Hematopoietic multipotent progenitor cell treated with erythropoietin and hydrocortisone succinate and interleukin-3 and kit ligand, for 6 days (in vitro differentiated cells): Measurements from ENCODE around the gene CLTRN.
A peak's percentile ranks its signal among the peaks of the same experiment; 100 is the strongest.
"Not testable (repeated sequence)": the region's sequence is repeated elsewhere in the genome, so short reads cannot be mapped to it uniquely, and the experiment has no call there.

Experiments
- DNase-seq: peaks from one replicate; pipeline ENCODE4 v3.0.0-alpha.2; 2015

The CLTRN gene

DNA sequence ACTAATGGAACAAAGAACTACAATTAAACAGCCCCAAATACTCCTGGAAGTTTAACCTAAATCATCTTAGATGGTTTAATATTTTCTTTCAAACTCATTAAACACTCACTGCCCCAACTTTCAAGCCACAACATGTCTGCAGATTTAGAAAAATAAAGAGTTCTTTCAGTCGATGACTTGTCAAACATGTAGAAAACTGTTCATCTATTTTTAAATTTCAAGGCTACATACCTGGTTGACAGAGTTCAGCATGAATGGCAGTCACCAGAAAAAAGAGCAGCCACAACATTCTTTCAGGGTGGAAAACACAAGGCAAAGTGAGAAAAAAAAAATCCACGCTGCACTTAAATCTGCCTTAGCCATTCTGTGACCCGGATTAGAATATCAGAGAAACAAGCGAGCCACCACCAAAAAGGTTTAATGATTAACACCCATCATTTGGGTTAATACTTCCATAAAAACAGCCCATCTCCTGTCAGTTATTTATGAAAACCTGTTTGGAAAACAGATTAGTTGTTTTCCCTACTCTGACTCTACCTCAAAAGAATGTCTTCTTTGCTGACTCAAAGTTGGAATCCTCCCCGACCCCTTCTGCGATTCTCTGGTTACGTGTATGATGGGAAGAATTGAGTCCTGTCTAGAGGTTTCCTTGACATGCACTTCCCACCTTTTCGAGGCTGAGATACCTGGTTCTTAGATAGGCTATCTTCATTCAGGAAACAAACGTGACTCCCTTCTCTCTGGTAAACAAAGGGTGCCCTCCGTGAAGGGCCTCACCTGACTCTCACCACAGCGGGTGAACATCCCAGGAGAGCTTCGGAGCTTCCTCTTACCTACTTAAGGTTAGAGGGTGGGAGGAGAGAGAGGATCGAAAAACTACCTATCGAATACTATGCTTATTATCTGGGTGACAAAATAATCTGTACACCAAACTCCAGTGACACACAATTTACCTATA is at the start of gene CLTRN:
CLTRN (minus strand) TSS at position 319 of the 958 bp plus-strand sequence; CDS start at position 289, 30 bp downstream.
- DNase-seq, result no peak

DNA sequence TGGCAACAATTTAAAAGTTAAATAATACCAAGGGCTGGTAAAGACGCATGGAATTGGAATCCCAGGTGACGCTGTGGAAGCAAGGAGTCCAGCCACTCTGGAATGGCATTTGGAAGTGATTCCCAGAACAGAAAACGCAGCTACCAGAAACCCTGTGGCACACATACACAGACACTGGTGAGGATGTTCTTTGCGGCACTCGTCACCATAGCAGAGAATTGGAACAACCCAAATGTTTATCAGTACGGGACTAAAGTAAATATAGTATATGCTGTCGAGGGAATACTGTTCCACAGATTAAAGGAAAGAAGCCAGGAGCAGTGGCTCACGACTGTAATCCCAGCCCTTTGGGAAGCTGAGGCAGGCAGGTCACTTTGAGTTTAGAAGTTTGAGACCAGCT is 39.7 kb upstream of the CLTRN start:
- not testable (repeated sequence) for DNase-seq

- not testable (repeated sequence) for DNase-seq
Measured at GRCh38 chrX:15703809-15704208, 39.2 kb upstream of the CLTRN start.

- DNase-seq, result no peak
Measured at GRCh38 chrX:15702488-15703371, 38.1 kb upstream of the CLTRN start.

DNA sequence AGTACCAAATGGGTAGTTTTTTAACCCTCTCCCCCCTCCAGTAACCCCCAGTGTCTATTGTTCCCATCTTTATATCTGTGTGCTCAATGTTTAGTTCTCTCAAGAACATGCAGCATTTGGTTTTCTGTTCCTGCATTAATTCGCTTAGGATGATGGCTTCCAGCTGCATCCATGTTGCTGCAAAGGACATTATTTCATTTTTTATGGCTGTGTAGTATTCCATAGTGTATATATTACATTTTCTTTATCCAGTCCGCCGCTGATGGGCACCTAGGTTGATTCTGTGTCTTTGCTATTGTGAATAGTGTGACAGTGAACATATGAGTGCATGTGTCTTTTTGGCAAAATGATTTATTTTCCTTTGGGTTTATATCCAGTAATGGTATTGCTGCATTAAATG is 31.9 kb upstream of the CLTRN start:
- DNase-seq, result no peak

DNA sequence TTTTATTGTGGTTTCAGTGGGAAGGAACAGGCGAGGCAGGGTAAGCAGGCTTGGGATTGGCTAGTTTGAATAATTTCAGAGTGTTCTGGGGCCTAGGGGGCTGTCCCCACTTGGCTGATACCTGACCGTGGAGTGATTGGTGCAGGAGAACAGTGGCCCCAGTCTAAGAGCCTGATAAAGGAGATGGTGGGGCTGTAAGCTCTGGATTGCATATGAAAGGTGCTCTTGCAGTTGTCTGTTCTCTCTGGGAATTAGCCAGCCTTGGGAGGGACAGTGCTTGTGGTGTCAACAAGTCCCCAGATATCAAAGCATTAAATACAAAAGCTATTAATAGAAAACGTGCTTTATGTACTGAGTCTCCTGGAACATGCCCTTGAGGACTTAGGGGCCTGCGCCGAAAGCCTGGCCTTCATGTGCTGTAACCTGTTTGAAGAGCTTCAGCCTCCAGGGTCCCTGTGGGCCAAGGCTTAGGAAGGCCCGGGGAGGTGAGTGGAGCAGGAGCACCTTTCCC is 30.4 kb upstream of the CLTRN start:
- DNase-seq, result peak; percentile 12

GRCh38 chrX:15686818-15687685 is 22.4 kb upstream of the CLTRN start:
- DNase-seq, result peak; percentile 82

GRCh38 chrX:15683193-15683592 is 18.6 kb upstream of the CLTRN start:
- peak; percentile 33 for DNase-seq

- DNase-seq, result no peak
Measured at GRCh38 chrX:15681433-15681832, 16.8 kb upstream of the CLTRN start.

DNA sequence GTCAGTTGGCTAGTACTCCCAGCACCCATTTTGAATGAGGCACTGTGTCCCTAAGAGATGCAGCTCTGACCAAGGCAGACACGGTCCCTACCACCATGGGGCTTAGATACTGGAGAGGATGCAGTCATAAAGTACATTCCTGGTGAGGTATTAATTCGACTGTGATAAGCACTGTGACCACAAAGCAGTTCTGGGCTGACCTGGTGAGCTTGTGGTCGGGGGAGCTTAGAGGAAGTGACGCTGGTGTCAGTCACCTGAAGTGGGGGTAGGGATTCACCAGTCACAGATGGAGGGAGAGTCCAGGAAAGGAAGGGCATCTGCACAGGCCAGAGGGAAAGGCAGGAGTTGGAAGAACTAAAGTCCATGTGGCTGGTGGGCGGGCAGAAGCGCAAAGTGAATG is 15.8 kb upstream of the CLTRN start:
- peak; percentile 32 for DNase-seq

DNA sequence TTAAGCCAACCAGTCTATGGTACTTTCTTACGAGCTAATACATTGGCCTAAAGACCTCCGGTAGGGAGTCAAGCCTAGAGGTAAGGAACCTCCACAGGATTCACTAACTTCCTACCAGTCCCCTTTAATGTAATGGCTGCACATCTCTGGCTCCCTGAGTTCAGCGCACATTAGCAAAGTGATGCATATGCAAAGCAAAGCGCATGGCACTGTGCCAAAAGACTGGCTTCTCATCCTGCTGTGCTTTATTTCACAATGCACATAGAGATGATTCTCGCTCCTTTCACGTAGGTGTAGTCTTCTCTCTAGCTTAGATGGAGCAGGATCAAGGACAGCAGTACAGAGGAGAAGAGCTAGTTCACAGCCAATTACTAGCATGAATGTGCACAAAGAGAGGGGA is 14.6 kb upstream of the CLTRN start:
- DNase-seq, result peak; percentile 28

GRCh38 chrX:15678339-15678738 is 13.7 kb upstream of the CLTRN start:
- DNase-seq, result no peak

- DNase-seq, result peak; percentile 39
Measured at GRCh38 chrX:15676886-15677285, 12.3 kb upstream of the CLTRN start.

- DNase-seq, result peak; percentile 85
Measured at GRCh38 chrX:15675490-15675921, 10.9 kb upstream of the CLTRN start.

GRCh38 chrX:15674841-15675489 is 10.4 kb upstream of the CLTRN start:
- peak; percentile 96 for DNase-seq

- DNase-seq, result no peak
Measured at GRCh38 chrX:15674514-15674840, 9.9 kb upstream of the CLTRN start.

- DNase-seq, result no peak
Measured at GRCh38 chrX:15673970-15674369, 9.4 kb upstream of the CLTRN start.

DNA sequence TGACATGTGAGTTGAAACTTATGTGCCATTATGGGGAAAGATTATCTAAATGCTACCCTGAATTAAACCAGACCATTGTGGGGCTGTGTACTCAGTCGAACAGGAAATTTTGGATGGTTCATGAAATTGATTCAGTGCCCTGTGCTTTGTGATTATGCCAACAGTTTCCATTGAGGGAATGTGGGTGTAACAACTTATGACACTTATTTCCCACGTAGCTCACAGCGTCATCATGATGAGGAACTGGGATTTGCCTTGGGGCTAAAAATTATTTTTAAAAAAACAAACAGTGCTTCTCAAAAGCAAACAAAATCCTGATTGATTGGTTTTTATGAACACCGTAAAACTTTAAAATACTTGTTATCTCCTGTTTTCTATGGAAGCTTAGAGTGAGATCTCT is 8.3 kb upstream of the CLTRN start:
- no peak for DNase-seq

GRCh38 chrX:15663439-15663838 is 1.2 kb downstream of the CLTRN start:
- DNase-seq, result no peak

DNA sequence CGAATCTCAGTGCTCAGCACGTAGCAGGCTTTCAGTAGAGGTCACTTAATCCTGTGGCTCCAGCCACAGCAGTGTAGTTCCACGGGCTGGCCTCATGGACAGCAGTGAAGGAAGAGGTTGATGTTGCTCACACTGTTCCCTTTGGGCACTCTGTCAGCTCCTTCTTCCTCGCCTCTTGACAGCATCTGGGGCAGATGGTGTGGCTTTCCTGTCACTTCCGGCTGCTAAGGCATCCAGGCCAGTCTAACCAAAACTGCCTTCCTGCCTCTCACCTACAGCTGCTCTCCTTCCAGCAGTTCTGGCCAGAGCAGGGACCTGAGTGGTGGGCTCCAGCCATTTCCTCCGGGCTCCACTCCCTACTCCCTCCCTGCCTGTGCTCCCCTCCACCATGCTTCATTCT is 9.8 kb downstream of the CLTRN start:
- DNase-seq, result not testable (repeated sequence)

GRCh38 chrX:15653961-15654360 is 10.6 kb downstream of the CLTRN start:
- no peak for DNase-seq

GRCh38 chrX:15647510-15647909 is 17.1 kb downstream of the CLTRN start:
- not testable (repeated sequence) for DNase-seq
